ENCODE data around the gene SMTNL1.

SMTNL1 gene

GRCh38 chr11:57586711-57587245, 49.4 kb downstream of the SMTNL1 start:
- no peak for DNase-seq (ENCODE audit: low read depth in 1 of 2, low spot score in 1 of 2)

- no peak for DNase-seq (ENCODE audit: low read depth in 1 of 2, low spot score in 1 of 2)
Measured at GRCh38 chr11:57588046-57588710, 50.8 kb downstream of the SMTNL1 start.

GRCh38 chr11:57596266-57596885, 59.0 kb downstream of the SMTNL1 start:
- no peak for DNase-seq (ENCODE audit: low read depth in 1 of 2, low spot score in 1 of 2)

GRCh38 chr11:57597461-57597915, 60.1 kb downstream of the SMTNL1 start, which contains the start of gene SERPING1:
Gene SERPING1, plus strand, starts transcription at chr11:57597685. Its CDS starts 586 bp downstream, at chr11:57598271.
- DNase-seq (ENCODE audit: low read depth in 1 of 2, low spot score in 1 of 2), result no peak

- no peak for DNase-seq (ENCODE audit: low read depth in 1 of 2, low spot score in 1 of 2)
Measured at GRCh38 chr11:57597916-57598830, 60.8 kb downstream of the SMTNL1 start.

GRCh38 chr11:57598831-57599155, 61.4 kb downstream of the SMTNL1 start:
- no peak for DNase-seq (ENCODE audit: low read depth in 1 of 2, low spot score in 1 of 2)

- DNase-seq (ENCODE audit: low read depth in 1 of 2, low spot score in 1 of 2), result no peak
Measured at GRCh38 chr11:57599381-57599780, 62.0 kb downstream of the SMTNL1 start.

All from activated T-helper 1 cell treated with anti-CD3 and anti-CD28 coated beads, Interleukin-2, amount 50 U/mL, for 16 hours (primary cell).